ENCODE results near the gene LRRC3C.

LRRC3C gene

DNA sequence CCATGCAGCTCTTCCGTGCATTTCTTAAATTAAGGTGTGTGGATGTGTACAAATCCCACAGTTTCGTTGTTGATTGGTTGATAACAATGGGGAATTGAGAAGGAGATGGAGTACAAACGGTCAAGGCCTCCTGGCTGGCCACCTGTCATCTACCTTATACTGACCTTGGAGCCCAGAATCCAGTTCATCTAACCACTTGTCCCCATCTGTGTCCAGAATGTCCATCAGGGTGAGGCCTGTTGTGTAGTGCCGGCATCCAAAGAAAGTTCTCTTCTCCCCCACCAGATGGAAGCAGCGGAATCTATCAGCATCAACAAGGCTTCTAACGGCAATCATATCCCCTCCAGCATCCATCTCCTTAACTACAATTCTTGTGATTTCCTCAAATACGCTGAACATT, 10.6 kb upstream of the LRRC3C start:
- no peaks in the 10 kb centered on the region for H3K27me3 Mint-ChIP-seq
- H3K9me3 Mint-ChIP-seq, result no peaks in the 10 kb centered on the region
- CTCF ChIA-PET, result interaction anchor here (0.9 kb wide), 1 partner anchor 295 kb away, joined by 3 read pairs; no protein-coding TSS in a partner anchor
- DNase-seq, result no peak
- H3K36me3 Mint-ChIP-seq, result peaks cover 75% of the 10 kb centered on the region
- H3K4me1 Mint-ChIP-seq, result peaks cover 55% of the 10 kb centered on the region
- H3K27ac Mint-ChIP-seq, result no peak overlapping the region
- no peak overlapping the region for H3K4me3 Mint-ChIP-seq

DNA sequence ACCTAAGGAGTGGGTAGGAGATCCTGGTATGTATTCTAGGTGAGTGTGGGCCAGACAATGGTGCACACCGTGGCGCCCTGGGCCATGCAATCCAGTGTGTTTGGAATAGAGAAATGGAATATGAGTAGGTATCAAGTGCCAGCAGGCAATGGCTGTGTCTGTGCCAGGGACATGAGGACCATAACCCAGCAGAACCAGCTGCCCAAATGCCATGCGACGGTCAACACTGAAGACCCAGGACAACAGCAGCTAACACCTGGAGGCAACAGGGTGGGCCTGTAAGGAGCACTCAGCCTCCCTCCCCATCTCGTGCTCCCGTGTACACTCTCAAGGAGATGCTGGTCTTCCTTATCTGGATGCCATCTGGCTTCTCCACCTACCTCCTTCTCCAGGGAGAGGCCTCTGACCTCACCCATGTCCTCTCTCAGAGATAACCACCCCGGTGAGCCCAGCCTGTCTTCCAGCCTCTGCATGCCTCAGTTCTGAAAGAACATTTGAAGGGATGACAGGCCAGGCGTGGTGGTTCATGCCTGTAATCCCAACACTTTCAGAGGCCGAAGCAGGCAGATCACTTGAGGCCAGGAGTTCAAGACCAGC, 8.3 kb upstream of the LRRC3C start:
- peak overlapping the region; percentile 44 for H3K4me3 Mint-ChIP-seq
- CTCF ChIA-PET, result interaction anchor here (1.3 kb wide), 1 partner anchor 39 kb away, joined by 4 read pairs; no protein-coding TSS in a partner anchor
- no peak for DNase-seq
- H3K27me3 Mint-ChIP-seq, result no peaks in the 10 kb centered on the region
- peak overlapping the region; percentile 71 for H3K27ac Mint-ChIP-seq
- H3K9me3 Mint-ChIP-seq, result no peaks in the 10 kb centered on the region
- peaks cover 74% of the 10 kb centered on the region for H3K4me1 Mint-ChIP-seq
- peaks cover 72% of the 10 kb centered on the region for H3K36me3 Mint-ChIP-seq

DNA sequence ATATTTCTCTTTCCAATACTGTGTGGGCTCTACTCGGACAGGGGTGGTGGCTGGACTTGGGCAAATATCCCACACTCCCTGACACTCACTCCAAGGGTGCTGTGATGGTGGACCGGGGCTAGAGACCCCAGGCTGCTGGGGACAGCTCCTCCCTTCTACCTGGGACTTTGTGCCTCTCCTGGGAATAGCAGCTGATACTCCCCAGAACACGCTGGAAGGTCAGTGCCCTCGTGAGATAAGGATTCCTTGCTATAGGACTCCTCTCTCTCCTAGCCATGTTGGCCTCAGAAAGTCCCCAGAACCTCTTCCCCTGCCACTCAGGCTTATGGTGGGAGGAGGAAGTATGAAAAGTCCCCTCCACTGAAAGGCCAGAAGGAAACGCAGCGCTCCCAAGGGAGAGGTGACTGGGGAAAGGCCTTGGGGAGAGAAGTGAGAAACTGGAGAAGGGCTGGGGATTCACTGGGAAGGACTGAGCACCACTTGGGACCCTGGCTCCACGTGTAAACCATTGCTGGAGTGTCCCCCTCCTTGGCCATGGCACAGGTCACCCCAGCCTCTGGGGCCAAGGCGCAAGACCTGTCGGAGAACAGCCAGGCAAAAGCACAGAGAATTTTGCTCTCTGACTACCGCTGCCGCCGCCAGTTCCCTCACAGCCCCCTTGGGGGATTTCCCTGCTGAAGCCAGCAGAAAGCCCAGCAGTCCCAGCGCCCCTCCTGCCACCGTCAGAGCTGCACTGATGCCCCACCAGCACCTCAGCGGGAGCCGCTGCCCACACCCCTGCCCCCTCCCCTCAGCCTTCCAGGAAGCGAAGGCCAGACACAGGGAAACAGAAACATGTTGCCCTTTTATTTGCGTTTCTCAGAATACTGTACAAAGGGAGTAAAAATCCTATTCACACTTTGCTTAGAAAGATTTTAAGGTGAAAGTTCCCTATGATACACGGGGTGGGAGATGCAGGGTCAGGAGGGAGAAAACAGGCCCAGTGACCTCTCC, 7.0 kb upstream of the LRRC3C start:
- CTCF ChIA-PET, result interaction anchor here (1.1 kb wide), 1 partner anchor 36 kb away, joined by 3 read pairs; no protein-coding TSS in a partner anchor
- Mint-ChIP-seq H3K27ac (peak overlapping the region; percentile 94), H3K4me3 (peak overlapping the region; percentile 49), H3K27me3 (no peaks in the 10 kb centered on the region), H3K4me1 (peaks cover 87% of the 10 kb centered on the region), H3K36me3 (peaks cover 78% of the 10 kb centered on the region), H3K9me3 (no peaks in the 10 kb centered on the region)
- DNase-seq, result peak; percentile 67

DNA sequence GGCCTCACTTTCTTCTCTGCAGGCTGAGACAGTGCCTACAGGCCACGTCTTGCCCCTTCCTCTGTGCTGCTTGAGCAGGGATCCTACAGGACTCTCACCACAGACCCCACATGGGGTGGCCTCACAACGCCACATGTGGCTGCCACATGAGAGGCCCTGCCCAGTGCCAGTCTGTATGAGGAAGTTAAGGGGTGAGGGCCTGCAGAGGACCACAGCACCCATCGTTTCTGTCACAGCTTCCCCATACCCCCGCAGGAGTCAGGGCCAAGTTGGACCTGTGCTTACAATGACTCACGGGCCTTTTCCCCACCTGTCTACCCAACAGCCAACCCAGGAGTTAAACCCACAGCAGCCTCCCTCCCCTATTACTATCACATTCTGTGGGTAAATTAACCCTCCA, 6.2 kb upstream of the LRRC3C start:
- Mint-ChIP-seq H3K9me3 (no peaks in the 10 kb centered on the region), H3K4me1 (peaks cover 88% of the 10 kb centered on the region), H3K4me3 (peak overlapping the region; percentile 49), H3K27me3 (no peaks in the 10 kb centered on the region), H3K36me3 (peaks cover 74% of the 10 kb centered on the region), H3K27ac (peak overlapping the region; percentile 94)
- CTCF ChIA-PET, result interaction anchor here (1.1 kb wide), 1 partner anchor 35 kb away, joined by 3 read pairs; no protein-coding TSS in a partner anchor
- no peak for DNase-seq

DNA sequence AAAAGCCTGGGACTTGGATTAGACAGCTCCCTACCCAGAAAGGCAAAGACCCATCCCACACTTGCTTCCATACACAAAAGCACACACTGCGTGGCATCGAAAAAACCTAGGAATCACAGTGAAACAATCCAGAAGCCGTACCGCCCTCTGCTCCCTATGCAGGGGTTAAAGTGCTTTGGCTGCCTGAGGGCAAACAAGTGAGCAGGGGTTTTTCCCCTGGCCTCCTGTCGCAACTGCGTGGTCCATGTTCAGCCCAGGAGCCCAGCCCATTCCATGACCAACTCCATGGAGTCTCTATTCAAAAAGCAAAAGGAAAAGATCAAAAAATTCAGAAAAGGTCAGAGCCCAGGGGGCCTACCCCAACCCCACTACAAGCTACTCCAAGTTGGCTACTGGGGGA, 5.5 kb upstream of the LRRC3C start:
- Mint-ChIP-seq H3K27me3 (no peaks in the 10 kb centered on the region), H3K4me1 (peaks cover 86% of the 10 kb centered on the region), H3K9me3 (no peaks in the 10 kb centered on the region), H3K27ac (peak overlapping the region; percentile 94), H3K36me3 (peaks cover 71% of the 10 kb centered on the region), H3K4me3 (peak overlapping the region; percentile 49)
- DNase-seq, result no peak
- CTCF ChIA-PET, result interaction anchor here (1.2 kb wide), 1 partner anchor 36 kb away, joined by 3 read pairs; no protein-coding TSS in a partner anchor

DNA sequence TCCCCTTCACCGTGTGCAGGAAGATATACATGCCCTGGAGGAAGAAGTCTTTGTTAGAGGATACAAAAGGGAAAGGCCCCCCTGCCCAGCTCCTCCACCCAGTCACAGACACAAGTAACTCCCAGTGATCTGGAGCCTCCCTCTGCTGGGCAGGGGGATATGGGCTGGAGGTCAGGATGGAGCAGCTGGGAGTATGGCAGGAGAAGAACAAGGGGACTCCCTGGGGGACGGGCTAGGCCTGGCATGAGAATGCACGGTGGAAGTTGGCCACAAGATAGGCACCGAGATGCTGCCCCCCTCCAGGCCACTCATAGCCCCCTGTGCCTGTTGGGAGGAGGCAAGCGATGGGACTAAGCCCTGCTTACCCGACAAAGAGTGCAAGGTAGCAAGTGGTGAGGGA, 4.3 kb upstream of the LRRC3C start:
- peaks cover 61% of the 10 kb centered on the region for H3K36me3 Mint-ChIP-seq
- peak overlapping the region; percentile 94 for H3K27ac Mint-ChIP-seq
- peaks cover 81% of the 10 kb centered on the region for H3K4me1 Mint-ChIP-seq
- no peak for DNase-seq
- no peaks in the 10 kb centered on the region for H3K27me3 Mint-ChIP-seq
- H3K4me3 Mint-ChIP-seq, result peak overlapping the region; percentile 43
- no peaks in the 10 kb centered on the region for H3K9me3 Mint-ChIP-seq
- CTCF ChIA-PET, result no interaction called here

DNA sequence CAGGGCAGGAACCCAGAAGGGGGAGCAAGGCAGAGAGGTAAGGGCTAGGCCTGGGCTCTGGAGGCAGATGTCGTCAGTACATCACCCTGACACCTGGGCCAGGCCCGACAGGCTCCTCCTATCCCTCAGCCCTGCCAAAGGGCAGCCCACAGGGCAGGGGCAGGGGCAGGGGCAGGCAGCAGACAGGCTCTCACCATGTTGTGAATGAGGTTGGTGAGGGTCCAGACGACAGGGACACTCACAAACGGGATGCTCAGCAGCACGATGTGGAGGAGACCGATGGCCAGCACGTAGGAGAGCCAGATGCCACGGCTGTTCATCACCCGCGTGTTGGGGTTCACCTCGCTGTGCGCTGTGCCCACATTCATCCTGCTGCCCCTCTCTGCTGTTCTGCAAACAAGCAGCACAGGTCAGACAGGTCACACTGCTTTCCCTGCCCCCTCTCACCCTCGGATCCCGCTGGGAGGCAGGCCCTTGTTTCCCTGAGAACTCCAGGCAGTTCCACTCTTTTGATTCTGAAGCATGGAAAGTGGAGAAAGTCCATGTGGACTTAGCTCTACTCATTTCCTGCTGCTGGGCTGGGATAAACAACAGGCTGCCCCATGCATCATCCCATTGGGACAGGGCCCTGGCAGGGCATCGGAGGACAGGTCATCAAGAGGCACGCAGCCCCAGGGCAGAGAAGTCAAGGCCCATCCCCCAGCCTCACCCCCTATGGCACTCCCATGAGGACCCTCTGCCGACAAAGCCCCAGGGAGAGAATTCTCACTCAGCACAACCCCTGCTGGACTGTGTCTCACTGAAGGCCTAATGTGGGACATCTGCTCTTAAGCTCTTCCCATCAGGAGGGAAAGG, 3.5 kb upstream of the LRRC3C start:
- DNase-seq, result no peak
- Mint-ChIP-seq H3K9me3 (no peaks in the 10 kb centered on the region), H3K36me3 (peaks cover 55% of the 10 kb centered on the region), H3K4me1 (peaks cover 78% of the 10 kb centered on the region), H3K27ac (peak overlapping the region; percentile 98), H3K27me3 (no peaks in the 10 kb centered on the region), H3K4me3 (peak overlapping the region; percentile 81)
- CTCF ChIA-PET, result no interaction called here

DNA sequence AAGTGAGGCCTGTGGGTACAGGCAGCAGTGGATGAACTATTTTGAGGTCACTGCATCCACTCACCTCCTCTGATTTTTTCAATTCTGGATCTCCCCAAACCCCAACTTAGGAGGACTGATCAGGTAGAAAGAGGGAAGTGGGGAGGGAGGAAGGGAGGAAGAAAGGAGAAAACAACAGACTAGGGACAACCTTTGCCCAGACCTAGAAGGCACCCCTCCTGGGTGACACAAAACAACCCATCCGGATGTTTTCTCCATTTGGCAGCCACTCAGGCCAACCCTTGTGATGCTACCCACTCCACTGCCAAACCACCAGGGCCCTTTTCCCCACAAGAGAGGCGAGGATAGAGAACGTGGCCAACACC, 2.9 kb upstream of the LRRC3C start:
- Mint-ChIP-seq H3K27me3 (no peaks in the 10 kb centered on the region), H3K36me3 (peaks cover 51% of the 10 kb centered on the region), H3K27ac (peak overlapping the region; percentile 98), H3K4me1 (peaks cover 78% of the 10 kb centered on the region), H3K9me3 (no peaks in the 10 kb centered on the region), H3K4me3 (peak overlapping the region; percentile 81)
- CTCF ChIA-PET, result no interaction called here
- no peak for DNase-seq

DNA sequence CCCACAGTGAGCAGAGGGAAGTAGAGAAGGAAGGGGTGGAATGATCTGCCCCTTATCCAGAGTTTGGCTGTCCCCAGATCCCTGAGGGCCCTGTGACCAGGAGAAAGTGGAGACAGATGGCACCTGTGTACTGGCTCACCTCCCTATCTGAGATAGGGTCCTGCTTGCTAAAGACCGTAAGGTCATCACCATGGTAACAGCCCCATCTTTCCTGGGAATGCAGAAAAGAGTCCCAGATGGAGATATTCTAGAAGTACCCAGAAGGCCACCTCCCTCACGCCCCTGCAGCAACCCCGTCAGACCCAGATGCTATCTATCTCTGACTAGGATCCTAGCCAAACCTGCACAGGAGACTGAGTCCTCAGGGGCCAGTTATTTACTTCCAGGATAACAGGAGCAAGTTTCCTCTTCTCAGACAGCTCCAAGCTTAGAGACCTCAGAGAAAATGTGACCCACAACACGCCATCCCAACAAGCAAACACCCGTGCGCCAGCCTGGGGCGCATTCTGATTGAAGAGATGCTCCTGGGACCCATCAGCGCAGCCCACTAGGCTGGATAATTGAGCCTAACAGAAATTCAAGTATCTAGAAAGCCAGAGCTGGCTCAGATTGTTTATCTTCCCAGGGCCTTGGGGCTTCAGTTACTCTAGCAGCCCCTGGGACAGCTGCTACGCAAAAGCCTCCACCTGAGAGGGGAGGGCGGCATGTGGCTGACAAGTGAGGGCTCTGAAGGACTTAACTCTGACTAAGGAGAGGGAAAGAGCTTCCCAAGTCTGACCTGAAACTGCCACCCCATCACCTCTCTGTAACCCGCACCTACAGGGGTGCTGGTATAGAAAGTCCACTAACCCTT, 2.0 kb upstream of the LRRC3C start:
- CTCF ChIA-PET, result interaction anchor here (1.1 to 2.3 kb wide), 4 partner anchors 14 to 53 kb away, joined by 3 to 9 read pairs (median 6); no protein-coding TSS in a partner anchor
- Mint-ChIP-seq H3K36me3 (peaks cover 45% of the 10 kb centered on the region), H3K27ac (peak overlapping the region; percentile 98), H3K27me3 (no peaks in the 10 kb centered on the region), H3K4me1 (peaks cover 71% of the 10 kb centered on the region), H3K9me3 (no peaks in the 10 kb centered on the region), H3K4me3 (peak overlapping the region; percentile 81)
- no peak for DNase-seq

DNA sequence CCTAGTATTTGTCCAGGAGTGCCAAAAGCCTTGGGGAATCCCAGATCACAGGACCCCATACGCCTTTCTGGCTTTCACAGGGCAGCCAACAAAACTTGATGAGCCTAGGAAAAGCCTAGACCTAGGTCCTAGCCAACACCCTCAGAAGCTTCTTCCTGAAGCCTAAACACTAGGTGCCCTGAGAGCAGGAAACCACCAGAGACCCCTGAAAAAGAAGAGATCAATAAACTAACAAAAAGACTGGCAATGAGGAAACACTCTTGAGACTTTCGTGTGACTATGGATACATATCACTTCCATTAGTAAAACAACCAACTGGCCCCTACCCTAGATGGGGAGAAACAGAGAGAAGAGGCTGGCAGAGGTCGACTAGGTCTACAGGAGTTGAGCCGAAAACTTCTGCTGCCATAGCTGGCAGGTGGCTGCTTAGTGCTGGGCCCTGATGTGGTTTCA, 1.4 kb upstream of the LRRC3C start:
- peaks cover 39% of the 10 kb centered on the region for H3K36me3 Mint-ChIP-seq
- peaks cover 65% of the 10 kb centered on the region for H3K4me1 Mint-ChIP-seq
- CTCF ChIA-PET, result interaction anchor here (1.1 to 2.3 kb wide), 5 partner anchors 13 to 54 kb away, joined by 3 to 9 read pairs (median 4); partner anchors contain the start of gene PSMD3
- H3K9me3 Mint-ChIP-seq, result no peaks in the 10 kb centered on the region
- peak overlapping the region; percentile 98 for H3K27ac Mint-ChIP-seq
- H3K4me3 Mint-ChIP-seq, result peak overlapping the region; percentile 81
- DNase-seq, result no peak
- H3K27me3 Mint-ChIP-seq, result no peaks in the 10 kb centered on the region

DNA sequence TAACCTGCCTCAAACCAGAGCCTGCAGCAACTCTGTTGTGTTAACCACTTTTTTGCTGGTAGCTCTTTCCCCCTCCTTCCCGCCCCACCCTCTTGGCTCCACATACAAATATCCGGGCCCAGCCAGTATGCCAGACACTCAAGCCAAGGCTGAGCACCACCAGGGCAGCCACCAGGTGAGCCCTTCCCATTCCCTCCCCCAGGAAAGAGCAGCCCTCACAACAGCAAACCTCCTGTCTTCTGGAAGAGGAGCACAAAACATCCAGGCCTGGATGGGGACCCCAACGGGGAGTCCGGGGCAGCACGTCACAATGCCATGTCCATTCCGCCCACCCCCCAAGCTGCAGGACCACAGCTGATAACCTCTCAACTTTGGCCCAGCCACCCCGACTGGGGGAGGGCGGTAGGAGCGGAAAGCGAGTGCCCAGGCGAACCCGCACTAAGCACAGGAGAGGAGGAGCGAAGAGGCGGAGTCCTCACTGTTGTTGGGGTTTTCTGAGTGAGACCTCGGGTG, 888 bp upstream of the LRRC3C start:
- CTCF ChIA-PET, result interaction anchor here (1.1 to 2.3 kb wide), 5 partner anchors 13 to 54 kb away, joined by 3 to 9 read pairs (median 4); partner anchors contain the start of gene PSMD3
- peak overlapping the region; percentile 98 for H3K27ac Mint-ChIP-seq
- no peaks in the 10 kb centered on the region for H3K9me3 Mint-ChIP-seq
- peaks cover 60% of the 10 kb centered on the region for H3K4me1 Mint-ChIP-seq
- peaks cover 34% of the 10 kb centered on the region for H3K36me3 Mint-ChIP-seq
- peak; percentile 85 for DNase-seq
- H3K27me3 Mint-ChIP-seq, result no peaks in the 10 kb centered on the region
- H3K4me3 Mint-ChIP-seq, result peak overlapping the region; percentile 81

DNA sequence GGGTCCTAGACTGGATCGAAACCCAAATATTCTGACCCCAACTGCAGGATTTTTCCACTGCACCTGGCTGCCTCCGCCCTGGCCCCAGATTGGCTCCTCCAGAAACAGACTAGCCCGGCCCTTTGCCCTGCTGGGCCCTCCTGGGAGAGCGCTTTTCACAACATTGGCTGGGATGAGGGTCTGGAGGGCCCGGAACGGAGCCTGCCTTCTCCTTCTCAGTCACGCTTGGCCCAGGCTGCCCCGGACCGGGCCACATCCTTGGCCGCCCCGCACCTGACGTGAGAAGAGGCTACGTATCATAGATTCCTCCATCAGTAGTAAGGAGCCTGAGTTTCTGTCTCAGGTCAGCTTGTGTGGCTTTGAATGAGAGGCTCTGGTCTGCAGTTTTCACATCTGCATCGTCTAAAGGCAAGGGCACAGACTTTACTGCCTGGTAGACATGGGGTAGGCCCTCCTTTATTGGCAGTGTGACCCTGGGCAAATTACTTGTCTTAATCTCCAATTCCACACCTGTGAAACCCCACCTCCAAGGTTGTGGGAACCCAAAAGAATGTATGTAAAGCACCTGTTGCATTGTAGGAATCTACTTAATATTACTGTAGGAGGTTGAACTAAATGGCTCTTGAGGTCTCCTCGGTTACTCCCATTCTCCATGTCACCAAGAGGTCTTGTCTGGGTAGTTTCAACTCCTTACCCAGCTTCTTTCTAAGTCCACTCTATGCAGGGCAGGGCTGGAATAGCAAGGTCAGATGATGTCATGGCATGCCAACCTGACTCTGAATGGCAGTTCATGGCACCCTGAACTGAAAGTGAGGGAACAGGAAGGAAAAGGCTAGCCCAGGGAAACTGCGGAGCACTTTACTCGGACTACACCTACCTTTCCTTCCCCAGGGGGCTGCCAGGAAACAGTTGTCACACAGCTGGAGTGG, 661 bp downstream of the LRRC3C start:
- H3K36me3 Mint-ChIP-seq, result peaks cover 20% of the 10 kb centered on the region
- CTCF ChIA-PET, result interaction anchor here (2.3 kb wide), 1 partner anchor 30 kb away, joined by 9 read pairs; no protein-coding TSS in a partner anchor
- peaks cover 6% of the 10 kb centered on the region for H3K27me3 Mint-ChIP-seq
- H3K4me3 Mint-ChIP-seq, result peak overlapping the region; percentile 81
- H3K9me3 Mint-ChIP-seq, result no peaks in the 10 kb centered on the region
- peaks cover 45% of the 10 kb centered on the region for H3K4me1 Mint-ChIP-seq
- peak; percentile 29 for DNase-seq
- peak overlapping the region; percentile 98 for H3K27ac Mint-ChIP-seq

Data from activated naive CD4-positive, alpha-beta T cell treated with anti-CD3 and anti-CD28 coated beads, Interleukin-2, amount 10 ng/mL, durations not matched to agents 7 days and 5 days (primary cell).